AG08395 (cell line): ENCODE results near the gene DUSP9.

Experiments
- DNase-seq: peaks from one replicate; pipeline ENCODE4 v3.0.0; 2012; ENCODE audit warnings: mixed read lengths, low spot score

DUSP9 gene

GRCh38 chrX:153647461-153648357 lies 706 bp downstream of the DUSP9 start:
- no peak for DNase-seq

- no peak for DNase-seq
These were observed 1.6 kb downstream of the DUSP9 start for GRCh38 chrX:153648358-153649177.

- peak; percentile 39 for DNase-seq
These were observed 2.3 kb downstream of the DUSP9 start for GRCh38 chrX:153649178-153649914.

- DNase-seq, result no peak
These were observed 3.1 kb downstream of the DUSP9 start for GRCh38 chrX:153649915-153650782.

GRCh38 chrX:153650959-153651358 lies 4.0 kb downstream of the DUSP9 start:
- DNase-seq, result no peak

- no peak for DNase-seq
These were observed 4.6 kb downstream of the DUSP9 start for GRCh38 chrX:153651540-153652079.

- DNase-seq, result no peak
These were observed 6.6 kb downstream of the DUSP9 start for GRCh38 chrX:153653556-153653955.

GRCh38 chrX:153657161-153657560 lies 10.2 kb downstream of the DUSP9 start:
- no peak for DNase-seq

GRCh38 chrX:153659268-153659667 lies 12.3 kb downstream of the DUSP9 start:
- DNase-seq, result no peak

- no peak for DNase-seq
These were observed 15.3 kb downstream of the DUSP9 start for GRCh38 chrX:153662266-153662665.

GRCh38 chrX:153665726-153666306 lies 18.8 kb downstream of the DUSP9 start:
- DNase-seq, result no peak

- DNase-seq, result no peak
These were observed 20.4 kb downstream of the DUSP9 start for GRCh38 chrX:153667281-153667955.

GRCh38 chrX:153667956-153668396 lies 21.0 kb downstream of the DUSP9 start:
- DNase-seq, result peak; percentile 76

GRCh38 chrX:153668423-153669173 lies 21.6 kb downstream of the DUSP9 start:
- DNase-seq, result no peak

GRCh38 chrX:153669174-153669890 lies 22.3 kb downstream of the DUSP9 start:
- DNase-seq, result peak; percentile 36

- DNase-seq, result no peak
These were observed 23.1 kb downstream of the DUSP9 start for GRCh38 chrX:153669901-153670731.

GRCh38 chrX:153670748-153671588 lies 24.0 kb downstream of the DUSP9 start:
- DNase-seq, result no peak
